Liver (tissue), 9 donors: Measurements from ENCODE around the gene MLF2. TPM values are rescaled to one million over a fixed set of nuclear protein-coding genes. Genes with fewer than 3 reads are reported as not detected.

Source experiments
- DNase-seq: peaks from one replicate; pipeline ENCODE4 v3.0.0-alpha.2; 2017; ENCODE audit warnings: low spot score
- H3K27ac ChIP-seq, 2 donors: one replicate each; pipeline ENCODE4 v1.7.0; 2013; ENCODE audit warnings: inconsistent platforms in 2 of 2, low read length in 2 of 2, control low read depth in 1 of 2, low read depth in 1 of 2, mild to moderate bottlenecking in 1 of 2
- H3K27me3 ChIP-seq, 4 donors: one replicate each; pipeline versions ENCODE4 v1.6.1 to v1.7.0; 2013; ENCODE audit warnings: low read length in 3 of 4, inconsistent platforms in 1 of 4, mild to moderate bottlenecking in 1 of 4, moderate library complexity in 1 of 4; ENCODE audit not compliant: control insufficient read depth in 4 of 4, insufficient read depth in 4 of 4
- H3K36me3 ChIP-seq, 4 donors: one replicate each; pipeline versions ENCODE4 v1.6.1 to v1.7.0; 2013; ENCODE audit warnings: low read length in 3 of 4, mild to moderate bottlenecking in 3 of 4, low read depth in 1 of 4, moderate library complexity in 1 of 4; ENCODE audit not compliant: control insufficient read depth in 4 of 4, insufficient read depth in 3 of 4
- H3K4me1 ChIP-seq, 4 donors: one replicate each; pipeline versions ENCODE4 v1.6.1 to v1.7.0; 2013; ENCODE audit warnings: low read length in 3 of 4, mild to moderate bottlenecking in 3 of 4, moderate library complexity in 1 of 4; ENCODE audit not compliant: control insufficient read depth in 4 of 4, insufficient read depth in 4 of 4
- H3K4me3 ChIP-seq, 3 donors: one replicate each; pipeline versions ENCODE4 v1.6.1 to v1.7.0; 2013; ENCODE audit warnings: low read length in 3 of 3, control low read depth in 1 of 3, low read depth in 1 of 3, mild to moderate bottlenecking in 1 of 3
- H3K9ac ChIP-seq, 2 donors: one replicate each; pipeline ENCODE4 v1.7.0; 2013; ENCODE audit warnings: low read length in 2 of 2, mild to moderate bottlenecking in 2 of 2, moderate library complexity in 2 of 2, control low read depth in 1 of 2, low read depth in 1 of 2
- H3K9me3 ChIP-seq, 4 donors: one replicate each; pipeline versions ENCODE4 v1.6.1 to v1.7.0; 2013; ENCODE audit warnings: low read length in 3 of 4; ENCODE audit not compliant: control insufficient read depth in 4 of 4
- EGR1 ChIP-seq, 2 donors: IDR thresholded peaks; 2 replicates each; pipeline ENCODE4 v1.6.1; 2016 to 2018; ENCODE audit warnings: antibody characterized with exemption in 2 of 2, low read depth in 2 of 2
- FOXA1 ChIP-seq: IDR thresholded peaks from 2 replicates; pipeline ENCODE4 v1.6.1; 2016; ENCODE audit warnings: antibody characterized with exemption
- FOXA2 ChIP-seq: IDR thresholded peaks from 2 replicates; pipeline ENCODE4 v1.6.1; 2016; ENCODE audit warnings: antibody characterized with exemption
- GABPA ChIP-seq, 2 donors: IDR thresholded peaks in 1 of 2; conservative IDR thresholded peaks in 1 of 2; 2 replicates each; pipeline ENCODE4 v1.6.1; 2016; ENCODE audit warnings: antibody characterized with exemption in 2 of 2, mild to moderate bottlenecking in 1 of 2, moderate library complexity in 1 of 2
- HNF4A ChIP-seq, 2 donors: conservative IDR thresholded peaks; 2 replicates each; pipeline ENCODE4 v1.6.1; 2016; ENCODE audit warnings: antibody characterized with exemption in 2 of 2, mild to moderate bottlenecking in 2 of 2
- JUND ChIP-seq, 2 donors: IDR thresholded peaks; 2 replicates each; pipeline ENCODE4 v1.6.1; 2016; ENCODE audit warnings: antibody characterized with exemption in 2 of 2
- NR2F2 ChIP-seq: IDR thresholded peaks from 2 replicates; pipeline ENCODE4 v1.6.1; 2016; ENCODE audit warnings: antibody characterized with exemption
- RAD21 ChIP-seq, 2 donors: IDR thresholded peaks; 2 replicates each; pipeline ENCODE4 v1.6.1; 2016; ENCODE audit warnings: antibody characterized with exemption in 2 of 2, mild to moderate bottlenecking in 2 of 2
- RXRA ChIP-seq, 2 donors: IDR thresholded peaks; 2 replicates each; pipeline ENCODE4 v1.6.1; 2017 to 2018; ENCODE audit warnings: antibody characterized with exemption in 2 of 2, mild to moderate bottlenecking in 1 of 2
- TAF1 ChIP-seq: conservative IDR thresholded peaks from 2 replicates; pipeline ENCODE4 v1.6.1; 2016; ENCODE audit warnings: antibody characterized with exemption, mild to moderate bottlenecking
- YY1 ChIP-seq: IDR thresholded peaks from 2 replicates; pipeline ENCODE4 v1.6.1; 2016; ENCODE audit warnings: antibody characterized with exemption, mild to moderate bottlenecking
- WGBS: extraction: QIAGEN DNeasy Blood & Tissue Kit; methylation state at CpG from one replicate; pipeline ENCODE4 v1.1.7; 2013; 5-methylcytosine and 5-hydroxymethylcytosine counted together
- polyA plus RNA-seq, 2 donors: library from polyadenylated mRNA; stranded (reverse) in 1 of 2; unstranded in 1 of 2; fragments of 200-250 nt in 1 of 2; fragments of >200 nt in 1 of 2; fragmentation: Nextera tagmentation in 1 of 2; extraction: Ambion mirVana in 1 of 2; gene quantifications; one replicate each; pipeline versions ENCODE4 v1.2.1 to v1.2.3, GENCODE V29; 2013 to 2015
- total RNA-seq, 2 donors: library from RNA; depleted of rRNA; stranded (reverse); fragments of >200 nt; gene quantifications; one replicate each; pipeline ENCODE4 v1.2.3, GENCODE V29; 2014
- TF ChIP-seq, protein P1 (sequence below): fragments of 150-350 bp; IDR thresholded peaks from 2 replicates; pipeline ENCODE4 v1.5.1; 2017; ENCODE audit warnings: improper control_type of control experiment, low read depth, low read length; ENCODE audit not compliant: missing input control
- TF ChIP-seq, protein P2 (sequence below): IDR thresholded peaks from 2 replicates; pipeline ENCODE4 v1.6.1; 2016; ENCODE audit warnings: antibody characterized with exemption
- TF ChIP-seq, protein P3 (sequence below): IDR thresholded peaks from 2 replicates; pipeline ENCODE4 v1.6.1; 2016; ENCODE audit warnings: antibody characterized with exemption, mild to moderate bottlenecking
- TF ChIP-seq, protein P4 (sequence below): IDR thresholded peaks from 2 replicates; pipeline ENCODE4 v1.6.1; 2016; ENCODE audit warnings: antibody characterized with exemption
- TF ChIP-seq, protein P5 (sequence below): IDR thresholded peaks from 2 replicates; pipeline ENCODE4 v1.6.1; 2016; ENCODE audit warnings: antibody characterized with exemption
- donor health status: healthy.
- donor health status: healthy.
- donor health status: healthy.
- donor health status: healthy.
- donor health status: healthy.

The MLF2 gene
- total and polyA plus RNA-seq, 4 donors, result 59.6 to 235 (median 163) TPM

DNA sequence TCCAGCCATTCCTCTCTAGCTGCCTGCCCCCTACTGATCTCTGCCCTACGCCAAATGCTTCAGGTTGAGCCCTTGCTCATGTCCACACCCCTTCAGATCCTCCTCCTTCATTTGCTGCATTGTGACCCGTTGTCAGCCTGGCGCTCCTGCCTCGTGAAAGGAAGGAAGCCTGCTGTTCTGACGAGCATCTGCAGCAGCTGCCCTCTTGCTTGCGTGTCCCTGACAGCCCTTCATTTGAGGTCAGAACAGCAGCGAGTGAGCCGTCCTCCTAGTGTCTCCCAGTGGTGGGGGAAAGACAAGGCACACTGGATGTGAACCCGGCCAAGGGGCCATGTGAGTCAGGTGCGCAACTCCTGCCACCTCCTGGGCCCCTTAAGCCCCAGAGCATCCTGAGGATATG, 49.3 kb downstream of the MLF2 start:
- Histone ChIP-seq H3K27me3 (peaks cover 3 to 27% (median 9%) of the 10 kb centered on the region in 4 donors), H3K4me3 (no peak overlapping the region), H3K27ac (no peak overlapping the region), H3K9ac (no peak overlapping the region), H3K9me3 (no peaks in the 10 kb centered on the region), H3K4me1 (peaks cover 3 to 10% (median 5%) of the 10 kb centered on the region in 4 donors), H3K36me3 (no peaks in the 10 kb centered on the region)
- TF ChIP-seq RXRA (IDR thresholded peaks at IDR 0.05) (no peak), NR2F2 (no peak), RAD21 (IDR thresholded peaks at IDR 0.05) (no peak), FOXA2 (no peak), FOXA1 (no peak), JUND (IDR thresholded peaks at IDR 0.05) (no peak), YY1 (no peak), EGR1 (IDR thresholded peaks at IDR 0.05; ENCODE audit: low read depth in 2 of 2) (no peak), HNF4A (conservative IDR thresholded peaks at IDR 0.05) (no peak), TAF1 (no peak)
- TF ChIP-seq, protein P1, sequence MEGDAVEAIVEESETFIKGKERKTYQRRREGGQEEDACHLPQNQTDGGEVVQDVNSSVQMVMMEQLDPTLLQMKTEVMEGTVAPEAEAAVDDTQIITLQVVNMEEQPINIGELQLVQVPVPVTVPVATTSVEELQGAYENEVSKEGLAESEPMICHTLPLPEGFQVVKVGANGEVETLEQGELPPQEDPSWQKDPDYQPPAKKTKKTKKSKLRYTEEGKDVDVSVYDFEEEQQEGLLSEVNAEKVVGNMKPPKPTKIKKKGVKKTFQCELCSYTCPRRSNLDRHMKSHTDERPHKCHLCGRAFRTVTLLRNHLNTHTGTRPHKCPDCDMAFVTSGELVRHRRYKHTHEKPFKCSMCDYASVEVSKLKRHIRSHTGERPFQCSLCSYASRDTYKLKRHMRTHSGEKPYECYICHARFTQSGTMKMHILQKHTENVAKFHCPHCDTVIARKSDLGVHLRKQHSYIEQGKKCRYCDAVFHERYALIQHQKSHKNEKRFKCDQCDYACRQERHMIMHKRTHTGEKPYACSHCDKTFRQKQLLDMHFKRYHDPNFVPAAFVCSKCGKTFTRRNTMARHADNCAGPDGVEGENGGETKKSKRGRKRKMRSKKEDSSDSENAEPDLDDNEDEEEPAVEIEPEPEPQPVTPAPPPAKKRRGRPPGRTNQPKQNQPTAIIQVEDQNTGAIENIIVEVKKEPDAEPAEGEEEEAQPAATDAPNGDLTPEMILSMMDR, result no peak
- TF ChIP-seq, protein P2, sequence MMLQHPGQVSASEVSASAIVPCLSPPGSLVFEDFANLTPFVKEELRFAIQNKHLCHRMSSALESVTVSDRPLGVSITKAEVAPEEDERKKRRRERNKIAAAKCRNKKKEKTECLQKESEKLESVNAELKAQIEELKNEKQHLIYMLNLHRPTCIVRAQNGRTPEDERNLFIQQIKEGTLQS, result no peak
- TF ChIP-seq, protein P3, sequence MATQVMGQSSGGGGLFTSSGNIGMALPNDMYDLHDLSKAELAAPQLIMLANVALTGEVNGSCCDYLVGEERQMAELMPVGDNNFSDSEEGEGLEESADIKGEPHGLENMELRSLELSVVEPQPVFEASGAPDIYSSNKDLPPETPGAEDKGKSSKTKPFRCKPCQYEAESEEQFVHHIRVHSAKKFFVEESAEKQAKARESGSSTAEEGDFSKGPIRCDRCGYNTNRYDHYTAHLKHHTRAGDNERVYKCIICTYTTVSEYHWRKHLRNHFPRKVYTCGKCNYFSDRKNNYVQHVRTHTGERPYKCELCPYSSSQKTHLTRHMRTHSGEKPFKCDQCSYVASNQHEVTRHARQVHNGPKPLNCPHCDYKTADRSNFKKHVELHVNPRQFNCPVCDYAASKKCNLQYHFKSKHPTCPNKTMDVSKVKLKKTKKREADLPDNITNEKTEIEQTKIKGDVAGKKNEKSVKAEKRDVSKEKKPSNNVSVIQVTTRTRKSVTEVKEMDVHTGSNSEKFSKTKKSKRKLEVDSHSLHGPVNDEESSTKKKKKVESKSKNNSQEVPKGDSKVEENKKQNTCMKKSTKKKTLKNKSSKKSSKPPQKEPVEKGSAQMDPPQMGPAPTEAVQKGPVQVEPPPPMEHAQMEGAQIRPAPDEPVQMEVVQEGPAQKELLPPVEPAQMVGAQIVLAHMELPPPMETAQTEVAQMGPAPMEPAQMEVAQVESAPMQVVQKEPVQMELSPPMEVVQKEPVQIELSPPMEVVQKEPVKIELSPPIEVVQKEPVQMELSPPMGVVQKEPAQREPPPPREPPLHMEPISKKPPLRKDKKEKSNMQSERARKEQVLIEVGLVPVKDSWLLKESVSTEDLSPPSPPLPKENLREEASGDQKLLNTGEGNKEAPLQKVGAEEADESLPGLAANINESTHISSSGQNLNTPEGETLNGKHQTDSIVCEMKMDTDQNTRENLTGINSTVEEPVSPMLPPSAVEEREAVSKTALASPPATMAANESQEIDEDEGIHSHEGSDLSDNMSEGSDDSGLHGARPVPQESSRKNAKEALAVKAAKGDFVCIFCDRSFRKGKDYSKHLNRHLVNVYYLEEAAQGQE, result no peak
- TF ChIP-seq, protein P4, sequence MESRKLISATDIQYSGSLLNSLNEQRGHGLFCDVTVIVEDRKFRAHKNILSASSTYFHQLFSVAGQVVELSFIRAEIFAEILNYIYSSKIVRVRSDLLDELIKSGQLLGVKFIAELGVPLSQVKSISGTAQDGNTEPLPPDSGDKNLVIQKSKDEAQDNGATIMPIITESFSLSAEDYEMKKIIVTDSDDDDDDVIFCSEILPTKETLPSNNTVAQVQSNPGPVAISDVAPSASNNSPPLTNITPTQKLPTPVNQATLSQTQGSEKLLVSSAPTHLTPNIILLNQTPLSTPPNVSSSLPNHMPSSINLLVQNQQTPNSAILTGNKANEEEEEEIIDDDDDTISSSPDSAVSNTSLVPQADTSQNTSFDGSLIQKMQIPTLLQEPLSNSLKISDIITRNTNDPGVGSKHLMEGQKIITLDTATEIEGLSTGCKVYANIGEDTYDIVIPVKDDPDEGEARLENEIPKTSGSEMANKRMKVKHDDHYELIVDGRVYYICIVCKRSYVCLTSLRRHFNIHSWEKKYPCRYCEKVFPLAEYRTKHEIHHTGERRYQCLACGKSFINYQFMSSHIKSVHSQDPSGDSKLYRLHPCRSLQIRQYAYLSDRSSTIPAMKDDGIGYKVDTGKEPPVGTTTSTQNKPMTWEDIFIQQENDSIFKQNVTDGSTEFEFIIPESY, result no peak
- TF ChIP-seq, protein P5, sequence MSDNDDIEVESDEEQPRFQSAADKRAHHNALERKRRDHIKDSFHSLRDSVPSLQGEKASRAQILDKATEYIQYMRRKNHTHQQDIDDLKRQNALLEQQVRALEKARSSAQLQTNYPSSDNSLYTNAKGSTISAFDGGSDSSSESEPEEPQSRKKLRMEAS, result no peak
- WGBS, result 11% methylated on average over 10 of the region's 10 CpGs
- no peak for DNase-seq

DNA sequence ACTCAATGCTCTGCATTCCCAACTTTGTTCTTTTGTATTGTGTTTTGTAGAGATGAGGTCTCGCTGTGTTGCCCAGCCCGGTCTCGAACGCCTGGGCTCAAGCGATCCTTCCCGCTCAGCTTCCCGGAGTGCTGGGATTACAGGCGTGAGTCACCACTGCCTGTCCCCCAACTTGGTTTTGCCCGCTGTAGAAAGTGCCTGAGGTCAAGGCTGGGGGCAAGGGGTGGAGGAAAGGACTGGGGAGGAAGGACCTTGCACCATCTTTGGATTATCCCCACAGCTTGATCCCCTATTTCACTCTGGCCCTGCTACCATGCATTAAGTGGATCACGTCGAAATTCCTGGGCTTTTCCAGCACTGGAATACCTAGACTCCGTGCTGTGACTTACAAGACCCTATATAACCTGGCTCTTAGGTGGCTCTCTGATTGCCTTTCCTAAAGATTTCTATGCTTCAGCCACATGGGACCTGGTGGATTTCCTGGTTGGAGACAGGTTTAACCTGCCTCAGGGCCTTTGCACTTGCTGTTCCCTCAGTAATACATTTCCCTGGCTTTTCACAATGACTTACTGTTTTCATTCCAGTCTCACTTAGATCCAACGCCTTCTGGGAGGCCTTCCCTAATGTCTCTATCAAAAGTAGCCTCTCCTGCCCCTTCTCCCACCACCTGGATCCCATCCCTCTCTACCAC, 51.7 kb downstream of the MLF2 start:
- Histone ChIP-seq H3K4me1 (peaks cover 3 to 10% (median 5%) of the 10 kb centered on the region in 4 donors), H3K9me3 (no peaks in the 10 kb centered on the region), H3K4me3 (no peak overlapping the region), H3K36me3 (no peaks in the 10 kb centered on the region), H3K9ac (no peak overlapping the region), H3K27me3 (peaks cover 0 to 32% (median 13%) of the 10 kb centered on the region in 4 donors), H3K27ac (no peak overlapping the region)
- no peak for TF ChIP-seq JUND (IDR thresholded peaks at IDR 0.05)
- TF ChIP-seq NR2F2, result no peak
- TF ChIP-seq RXRA (IDR thresholded peaks at IDR 0.05), result no peak
- no peak for TF ChIP-seq FOXA2
- no peak for TF ChIP-seq EGR1 (IDR thresholded peaks at IDR 0.05; ENCODE audit: low read depth in 2 of 2)
- no peak for TF ChIP-seq TAF1
- no peak for TF ChIP-seq GABPA (IDR thresholded peaks at IDR 0.05 in 1 of 2, conservative IDR thresholded peaks at IDR 0.05 in 1 of 2)
- TF ChIP-seq, protein P2, result no peak
- no peak for DNase-seq
- WGBS, result 33% methylated on average over 13 of the region's 13 CpGs
